ENCODE data around the gene MATN4. TPM values are rescaled to one million over a fixed set of nuclear protein-coding genes. Genes with fewer than 3 reads are reported as not detected.

MATN4 gene
- total RNA-seq, 1 donor from 2014 or later: 0.34 TPM

GRCh38 chr20:45293041-45294002, 14.8 kb downstream of the MATN4 start:
- intact Hi-C loops (cut with micrococcal nuclease): loop anchor here (5.0 kb wide), 1 partner anchor 326 kb away; the partner anchor contains the start of gene STK4

- intact Hi-C loops (cut with micrococcal nuclease): loop anchor here (5.0 kb wide), 1 partner anchor 325 kb away; the partner anchor contains the start of gene STK4
These were observed 15.8 kb downstream of the MATN4 start for GRCh38 chr20:45292343-45292742.

GRCh38 chr20:45291526-45291925, 16.6 kb downstream of the MATN4 start:
- intact Hi-C loops (cut with micrococcal nuclease): loop anchor here (2.0 to 5.0 kb wide), 2 partner anchors 195 to 324 kb away; partner anchors contain the start of gene STK4

- intact Hi-C loops (cut with micrococcal nuclease): loop anchor here (2.0 to 5.0 kb wide), 2 partner anchors 194 to 324 kb away; partner anchors contain the start of gene STK4
These were observed 17.3 kb downstream of the MATN4 start for GRCh38 chr20:45290677-45291355.

- intact Hi-C loops (cut with micrococcal nuclease): loop anchor here (2.0 to 5.0 kb wide), 2 partner anchors 193 to 323 kb away; partner anchors contain the start of gene STK4
These were observed 18.0 kb downstream of the MATN4 start for GRCh38 chr20:45289942-45290676.

GRCh38 chr20:45288860-45289259, 19.2 kb downstream of the MATN4 start:
- intact Hi-C loops (cut with micrococcal nuclease): no loop called here

- intact Hi-C loops (cut with micrococcal nuclease): no loop called here
These were observed 19.7 kb downstream of the MATN4 start for GRCh38 chr20:45288376-45288775.

- intact Hi-C loops (cut with micrococcal nuclease): no loop called here
These were observed 24.5 kb downstream of the MATN4 start for GRCh38 chr20:45283551-45284057.

- intact Hi-C loops (cut with micrococcal nuclease): no loop called here
These were observed 25.2 kb downstream of the MATN4 start for GRCh38 chr20:45282700-45283550.

GRCh38 chr20:45279992-45280391, 28.1 kb downstream of the MATN4 start:
- intact Hi-C loops (cut with micrococcal nuclease): no loop called here

- intact Hi-C loops (cut with micrococcal nuclease): no loop called here
These were observed 32.8 kb downstream of the MATN4 start for GRCh38 chr20:45275338-45275737.

GRCh38 chr20:45269754-45270270, 38.3 kb downstream of the MATN4 start:
- intact Hi-C loops (cut with micrococcal nuclease): no loop called here

GRCh38 chr20:45269056-45269455, 39.0 kb downstream of the MATN4 start:
- intact Hi-C loops (cut with micrococcal nuclease): no loop called here

- intact Hi-C loops (cut with micrococcal nuclease): no loop called here
These were observed 39.6 kb downstream of the MATN4 start for GRCh38 chr20:45268531-45268930.

- intact Hi-C loops (cut with micrococcal nuclease): no loop called here
These were observed 41.1 kb downstream of the MATN4 start for GRCh38 chr20:45266977-45267376.

- intact Hi-C loops (cut with micrococcal nuclease): no loop called here
These were observed 44.4 kb downstream of the MATN4 start for GRCh38 chr20:45263556-45264266.

- intact Hi-C loops (cut with micrococcal nuclease): no loop called here
These were observed 49.4 kb downstream of the MATN4 start for GRCh38 chr20:45258664-45259063.

GRCh38 chr20:45258259-45258658, 49.8 kb downstream of the MATN4 start:
- intact Hi-C loops (cut with micrococcal nuclease): no loop called here

- intact Hi-C loops (cut with micrococcal nuclease): no loop called here
These were observed 50.4 kb downstream of the MATN4 start for GRCh38 chr20:45257711-45258110.
